ENCODE results near the gene CXorf65. TPM values are rescaled to one million over a fixed set of nuclear protein-coding genes. Genes with fewer than 3 reads are reported as not detected.

Gene CXorf65
- total RNA-seq, 1 donor from 2014 or later = not detected

- DNase-seq (ENCODE audit: low read depth in 2 of 2) = no peak
Measured at GRCh38 chrX:71107245-71107644, 705 bp upstream of the CXorf65 start.

GRCh38 chrX:71105628-71106027 is 912 bp downstream of the CXorf65 start:
- DNase-seq (ENCODE audit: low read depth in 2 of 2) = no peak

- DNase-seq (ENCODE audit: low read depth in 2 of 2) = no peak
Measured at GRCh38 chrX:71103110-71103983, 3.2 kb downstream of the CXorf65 start.

- no peak for DNase-seq (ENCODE audit: low read depth in 2 of 2)
Measured at GRCh38 chrX:71102292-71102691, 4.2 kb downstream of the CXorf65 start.

- no peak for DNase-seq (ENCODE audit: low read depth in 2 of 2)
Measured at GRCh38 chrX:71100581-71101505, 5.7 kb downstream of the CXorf65 start.

GRCh38 chrX:71099736-71100135 is 6.8 kb downstream of the CXorf65 start:
- no peak for DNase-seq (ENCODE audit: low read depth in 2 of 2)

GRCh38 chrX:71098951-71099506 is 7.5 kb downstream of the CXorf65 start:
- no peak for DNase-seq (ENCODE audit: low read depth in 2 of 2)

GRCh38 chrX:71098302-71098701 is 8.2 kb downstream of the CXorf65 start:
- peak; percentile 29 to 64 for DNase-seq (ENCODE audit: low read depth in 2 of 2)

GRCh38 chrX:71096760-71097032 is 9.8 kb downstream of the CXorf65 start:
- no peak for DNase-seq (ENCODE audit: low read depth in 2 of 2)

- no peak for DNase-seq (ENCODE audit: low read depth in 2 of 2)
Measured at GRCh38 chrX:71095981-71096759, 10.4 kb downstream of the CXorf65 start.

GRCh38 chrX:71095555-71095980 is 11.0 kb downstream of the CXorf65 start, which contains the start of gene FOXO4:
Gene FOXO4, plus strand, starts transcription at chrX:71095851. Its CDS starts 678 bp downstream, at chrX:71096529.
- DNase-seq (ENCODE audit: low read depth in 2 of 2) = peak; percentile 79 to 90

- DNase-seq (ENCODE audit: low read depth in 2 of 2) = peak in 1 of 2 donors; percentile 1
Measured at GRCh38 chrX:71095033-71095432, 11.5 kb downstream of the CXorf65 start.

GRCh38 chrX:71091263-71091662 is 15.3 kb downstream of the CXorf65 start:
- DNase-seq (ENCODE audit: low read depth in 2 of 2) = no peak

GRCh38 chrX:71085900-71086299 is 20.6 kb downstream of the CXorf65 start:
- DNase-seq (ENCODE audit: low read depth in 2 of 2) = no peak

- no peak for DNase-seq (ENCODE audit: low read depth in 2 of 2)
Measured at GRCh38 chrX:71082822-71083221, 23.7 kb downstream of the CXorf65 start.

GRCh38 chrX:71082124-71082647 is 24.4 kb downstream of the CXorf65 start:
- DNase-seq (ENCODE audit: low read depth in 2 of 2) = no peak

GRCh38 chrX:71081330-71082123 is 25.0 kb downstream of the CXorf65 start:
- peak in 1 of 2 donors; percentile 56 for DNase-seq (ENCODE audit: low read depth in 2 of 2)

GRCh38 chrX:71070531-71070930 is 36.0 kb downstream of the CXorf65 start:
- no peak for DNase-seq (ENCODE audit: low read depth in 2 of 2)

GRCh38 chrX:71068044-71068918 is 38.3 kb downstream of the CXorf65 start, which contains the start of gene SNX12:
Gene SNX12, minus strand, starts transcription at chrX:71068334. Its CDS starts 28 bp downstream, at chrX:71068306.
- DNase-seq (ENCODE audit: low read depth in 2 of 2) = peak; percentile 89 to 95

All from dermis microvascular lymphatic vessel endothelial cell (primary cell).